WERI-Rb-1 (cell line): ENCODE results near the gene KRT32.

ENCODE experiments used
- DNase-seq: peaks from one replicate; pipeline ENCODE4 v3.0.0-alpha.2; 2020
- H3K27ac ChIP-seq: fragments of 250-450 bp; sonication (Bioruptor Pico); 2 replicates; pipeline ENCODE4 v1.5.1; 2020; ENCODE audit warnings: mild to moderate bottlenecking, moderate library complexity
- H3K27me3 ChIP-seq: fragments of 250-450 bp; sonication (Bioruptor Pico); 2 replicates; pipeline ENCODE4 v1.5.1; 2021; ENCODE audit warnings: mild to moderate bottlenecking, low read depth, moderate library complexity; ENCODE audit not compliant: insufficient read depth, severe bottlenecking
- H3K36me3 ChIP-seq: fragments of 250-450 bp; sonication (Bioruptor Pico); 2 replicates; pipeline ENCODE4 v1.5.1; 2020; ENCODE audit warnings: mild to moderate bottlenecking, moderate library complexity
- H3K4me3 ChIP-seq: 2 replicates; pipeline ENCODE4 v1.5.1; 2011; ENCODE audit warnings: low read depth, mild to moderate bottlenecking, control low read depth, low read length
- H3K9me3 ChIP-seq: fragments of 250-450 bp; sonication (Bioruptor Pico); 2 replicates; pipeline ENCODE4 v1.5.1; 2021; ENCODE audit warnings: mild to moderate bottlenecking, moderate library complexity; ENCODE audit not compliant: severe bottlenecking
- CTCF ChIP-seq: IDR thresholded peaks from 2 replicates; pipeline ENCODE4 v1.5.1; 2011; ENCODE audit warnings: low read depth, mild to moderate bottlenecking, control low read depth, inconsistent platforms, low read length

Gene KRT32

DNA sequence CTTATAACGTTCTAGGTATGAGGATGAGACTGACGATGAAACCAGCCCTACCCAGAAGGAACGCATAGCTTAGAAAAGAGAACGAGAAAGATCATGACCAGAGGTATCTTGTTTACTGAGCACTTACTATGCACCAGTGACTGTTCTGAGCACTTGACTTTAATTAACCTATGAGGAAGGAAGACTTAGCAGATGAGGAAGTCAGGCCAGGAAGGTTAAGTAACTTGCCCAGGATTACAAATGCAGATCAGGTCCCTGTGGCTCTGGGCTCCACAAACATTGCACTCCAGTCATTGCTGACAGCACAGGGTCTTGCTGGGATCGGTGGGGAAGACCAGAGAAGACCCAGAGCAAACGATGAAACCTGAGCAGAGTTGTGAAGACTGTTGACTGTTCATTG, 31.1 kb upstream of the KRT32 start:
- DNase-seq, result no peak
- H3K27ac ChIP-seq, result no peak overlapping the region
- no peaks in the 10 kb centered on the region for H3K27me3 ChIP-seq

DNA sequence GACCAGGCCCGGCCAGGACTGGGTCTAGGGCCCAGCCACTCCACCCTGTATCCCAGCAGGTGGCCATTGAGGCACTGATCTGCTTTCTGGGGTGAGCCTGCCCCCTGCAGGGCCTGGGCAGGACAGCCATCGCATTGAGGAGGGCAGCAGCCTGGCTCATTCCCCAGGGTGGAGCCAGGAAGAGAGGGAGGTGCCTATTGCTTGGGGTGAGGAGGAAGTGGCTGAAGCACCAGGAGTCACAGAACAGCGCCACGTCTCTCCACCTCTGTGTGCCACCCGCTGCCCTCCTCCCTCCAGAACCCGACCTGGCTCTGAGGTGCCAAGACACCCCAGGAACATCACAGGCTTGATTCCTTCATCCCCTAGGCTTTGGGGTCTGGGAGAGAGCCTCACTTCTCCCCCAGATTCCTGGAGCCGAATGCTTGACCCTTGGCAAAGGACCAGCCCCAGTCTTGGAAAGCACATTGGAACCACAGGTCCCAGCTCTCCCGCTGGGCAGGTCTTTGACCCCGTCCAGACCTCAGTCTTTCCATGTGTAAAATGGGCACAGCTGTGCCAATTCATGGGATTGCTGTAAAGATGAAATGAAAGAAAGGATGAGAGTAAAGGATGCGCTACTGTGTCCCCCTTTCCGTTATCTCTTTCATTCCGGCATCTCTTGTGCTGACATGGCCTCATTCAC, 29.8 kb upstream of the KRT32 start:
- peak; percentile 93 for TF ChIP-seq CTCF
- no peak overlapping the region for H3K4me3 ChIP-seq
- H3K27ac ChIP-seq, result no peak overlapping the region
- peaks cover 2% of the 10 kb centered on the region for H3K9me3 ChIP-seq
- DNase-seq, result peak; percentile 79
- peaks cover 8% of the 10 kb centered on the region for H3K27me3 ChIP-seq
- H3K36me3 ChIP-seq, result no peaks in the 10 kb centered on the region

More for the DNA sequence above, 31.1 kb upstream of the KRT32 start:
- no peaks in the 10 kb centered on the region for H3K36me3 ChIP-seq
- peaks cover 2% of the 10 kb centered on the region for H3K9me3 ChIP-seq
- no peak overlapping the region for H3K4me3 ChIP-seq
- TF ChIP-seq CTCF, result no peak

GRCh38 chr17:41494524-41494923, 27.3 kb upstream of the KRT32 start:
- peaks cover 2% of the 10 kb centered on the region for H3K9me3 ChIP-seq
- TF ChIP-seq CTCF, result no peak
- no peak overlapping the region for H3K4me3 ChIP-seq
- no peak for DNase-seq
- H3K27ac ChIP-seq, result no peak overlapping the region
- H3K27me3 ChIP-seq, result peaks cover 8% of the 10 kb centered on the region
- no peaks in the 10 kb centered on the region for H3K36me3 ChIP-seq

DNA sequence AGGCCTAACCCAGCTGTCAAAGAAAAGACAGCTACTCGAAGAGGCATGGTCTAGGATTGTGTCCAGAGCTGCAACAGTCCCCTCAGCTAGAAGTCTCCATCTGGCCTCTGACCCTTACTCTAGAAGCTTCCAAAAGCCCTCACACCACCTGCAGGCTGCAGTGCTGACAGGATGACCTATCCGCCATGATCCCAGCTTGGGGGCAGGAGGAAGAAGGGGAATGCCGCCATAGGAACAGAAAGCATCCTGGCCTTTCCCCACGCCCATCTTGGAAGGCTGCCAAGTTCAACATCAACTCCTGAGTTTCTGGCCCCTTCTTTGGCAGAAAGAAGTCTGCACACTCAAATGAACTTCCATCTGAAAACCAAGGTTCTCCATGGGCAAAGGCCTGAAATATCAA, 25.6 kb upstream of the KRT32 start:
- Histone ChIP-seq H3K9me3 (no peaks in the 10 kb centered on the region), H3K27me3 (peaks cover 8% of the 10 kb centered on the region), H3K4me3 (no peak overlapping the region), H3K36me3 (no peaks in the 10 kb centered on the region), H3K27ac (no peak overlapping the region)
- TF ChIP-seq CTCF, result no peak
- no peak for DNase-seq

GRCh38 chr17:41492351-41492750, 25.2 kb upstream of the KRT32 start:
- DNase-seq, result no peak
- Histone ChIP-seq H3K4me3 (no peak overlapping the region), H3K9me3 (no peaks in the 10 kb centered on the region), H3K36me3 (no peaks in the 10 kb centered on the region), H3K27ac (no peak overlapping the region), H3K27me3 (peaks cover 8% of the 10 kb centered on the region)
- TF ChIP-seq CTCF, result no peak

- H3K4me3 ChIP-seq, result no peak overlapping the region
- no peak for DNase-seq
- no peak overlapping the region for H3K27ac ChIP-seq
- TF ChIP-seq CTCF, result no peak
- no peaks in the 10 kb centered on the region for H3K9me3 ChIP-seq
- no peaks in the 10 kb centered on the region for H3K36me3 ChIP-seq
- H3K27me3 ChIP-seq, result peaks cover 10% of the 10 kb centered on the region
Measured at GRCh38 chr17:41491476-41491875, 24.3 kb upstream of the KRT32 start.
